Body of pancreas (tissue), 4 donors: Measurements from ENCODE around the gene AOC1. TPM values are rescaled to one million over a fixed set of nuclear protein-coding genes. Genes with fewer than 3 reads are reported as not detected.

Experiments
- ATAC-seq: fragments of 150-250 bp; one replicate; pipeline ENCODE4 v1.9.1; 2016
- DNase-seq, 4 donors: peaks; one replicate each; pipeline ENCODE4 v3.0.0-alpha.2; 2019
- H3K27ac ChIP-seq, 4 donors: fragments of 200-600 bp; sonication (generic); 1 replicate in 3 of 4; 2 replicates in 1 of 4; pipeline versions ENCODE4 v1.5.1 to v1.6.1; 2016 to 2019; ENCODE audit warnings: mild to moderate bottlenecking in 1 of 4, mixed read lengths in 1 of 4, moderate library complexity in 1 of 4
- H3K27me3 ChIP-seq, 2 donors: fragments of 200-600 bp; sonication (generic); one replicate each; pipeline ENCODE4 v1.6.0; 2016; ENCODE audit warnings: mild to moderate bottlenecking in 1 of 2
- H3K36me3 ChIP-seq, 2 donors: fragments of 200-600 bp; sonication (generic); replicated peaks in 1 of 2; 2 replicates each; pipeline ENCODE4 v1.5.1; 2016; ENCODE audit warnings: low read depth in 2 of 2; ENCODE audit not compliant: insufficient read depth in 1 of 2
- H3K4me1 ChIP-seq: fragments of 200-600 bp; sonication (generic); one replicate; pipeline ENCODE4 v1.6.0; 2016
- H3K4me3 ChIP-seq, 2 donors: fragments of 200-600 bp; sonication (generic); 1 replicate in 1 of 2; 2 replicates in 1 of 2; pipeline ENCODE4 v1.5.1; 2016 to 2019
- H3K9me3 ChIP-seq, 3 donors: fragments of 200-600 bp; sonication (generic); 1 replicate in 2 of 3; 2 replicates in 1 of 3; pipeline ENCODE4 v1.5.1; 2016
- CTCF ChIP-seq, 7 experiments: fragments of 450-650 bp in 4 of 7; fragments of 200-600 bp in 3 of 7; sonication (generic) in 3 of 7; IDR thresholded peaks; one replicate each; pipeline ENCODE4 v1.5.1; 2016 to 2019; ENCODE audit warnings: antibody characterized with exemption in 7 of 7
- POLR2A ChIP-seq, 3 donors: fragments of 450-650 bp; IDR thresholded peaks; one replicate each; pipeline ENCODE4 v1.6.1; 2016; ENCODE audit warnings: antibody characterized with exemption in 3 of 3, mild to moderate bottlenecking in 2 of 3
- WGBS, 2 donors: methylation state at CpG; one replicate each; pipeline ENCODE4 v1.1.5; 2017; 5-methylcytosine and 5-hydroxymethylcytosine counted together
- intact Hi-C: fragments of 100-400 bp; cut with DNase I; formaldehyde crosslinking; loops from one replicate; pipeline ENCODE4 v1.15.1; 2023
- total RNA-seq, 2 donors: library from RNA; depleted of rRNA; stranded (reverse); fragments of >200 nt; gene quantifications; one replicate each; pipeline ENCODE4 v1.1.0, GENCODE V29; 2016

AOC1 gene
- total RNA-seq, 2 donors from 2014 or later, result 1.6 TPM; not detected in 1

- H3K4me1 ChIP-seq, result no peaks in the 10 kb centered on the region
- H3K9me3 ChIP-seq, result no peaks in the 10 kb centered on the region
- H3K27ac ChIP-seq, result no peak overlapping the region
- no peak overlapping the region for H3K4me3 ChIP-seq
- ATAC-seq, result no peak
- DNase-seq, result no peak
- no peak for TF ChIP-seq POLR2A (IDR thresholded peaks at IDR 0.05)
- no peak for TF ChIP-seq CTCF (IDR thresholded peaks at IDR 0.05)
- H3K36me3 ChIP-seq, result no peaks in the 10 kb centered on the region
- intact Hi-C loops, result no loop called here
- H3K27me3 ChIP-seq, result no peaks in the 10 kb centered on the region
- 65 to 76% methylated on average over 1 of the region's 1 CpG for WGBS, 2 donors
Measured at GRCh38 chr7:150835019-150835418, 17.3 kb upstream of the AOC1 start.

DNA sequence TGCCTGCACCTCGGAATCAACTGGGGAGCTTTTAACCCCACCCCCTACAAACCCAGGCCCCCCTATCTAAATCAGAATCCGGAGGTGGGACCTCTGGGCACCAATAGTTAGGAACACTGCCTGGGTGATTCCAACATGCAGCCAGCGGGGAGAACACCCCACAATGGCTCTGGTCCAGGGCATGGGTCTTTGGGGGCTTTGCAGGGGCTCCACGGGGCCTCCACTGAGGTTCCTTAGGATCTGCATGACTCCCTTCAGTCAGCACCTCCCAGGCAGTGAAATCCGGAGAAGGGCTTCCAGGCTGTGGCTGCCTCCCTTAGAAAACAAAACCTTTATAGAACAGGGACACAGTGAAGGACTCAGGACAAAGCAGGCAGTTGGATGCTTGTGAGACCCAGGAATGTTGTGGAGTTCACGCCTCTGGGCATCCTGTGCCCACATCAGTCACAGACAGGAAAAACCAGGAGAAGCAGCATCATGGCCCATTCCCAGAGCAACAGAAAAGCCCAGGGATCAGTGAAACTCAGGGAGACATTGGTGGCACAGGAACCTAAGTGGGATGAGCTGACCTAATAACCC is 16.5 kb upstream of the AOC1 start:
- Histone ChIP-seq H3K27ac (no peak overlapping the region), H3K4me1 (no peaks in the 10 kb centered on the region), H3K27me3 (no peaks in the 10 kb centered on the region), H3K36me3 (no peaks in the 10 kb centered on the region), H3K9me3 (no peaks in the 10 kb centered on the region), H3K4me3 (no peak overlapping the region)
- DNase-seq (no peak), ATAC-seq (no peak)
- no peak for TF ChIP-seq POLR2A (IDR thresholded peaks at IDR 0.05)
- no peak for TF ChIP-seq CTCF (IDR thresholded peaks at IDR 0.05)
- intact Hi-C loops, result no loop called here
- 60 to 64% methylated on average over 5 to 6 of the region's 6 CpGs for WGBS, 2 donors

DNA sequence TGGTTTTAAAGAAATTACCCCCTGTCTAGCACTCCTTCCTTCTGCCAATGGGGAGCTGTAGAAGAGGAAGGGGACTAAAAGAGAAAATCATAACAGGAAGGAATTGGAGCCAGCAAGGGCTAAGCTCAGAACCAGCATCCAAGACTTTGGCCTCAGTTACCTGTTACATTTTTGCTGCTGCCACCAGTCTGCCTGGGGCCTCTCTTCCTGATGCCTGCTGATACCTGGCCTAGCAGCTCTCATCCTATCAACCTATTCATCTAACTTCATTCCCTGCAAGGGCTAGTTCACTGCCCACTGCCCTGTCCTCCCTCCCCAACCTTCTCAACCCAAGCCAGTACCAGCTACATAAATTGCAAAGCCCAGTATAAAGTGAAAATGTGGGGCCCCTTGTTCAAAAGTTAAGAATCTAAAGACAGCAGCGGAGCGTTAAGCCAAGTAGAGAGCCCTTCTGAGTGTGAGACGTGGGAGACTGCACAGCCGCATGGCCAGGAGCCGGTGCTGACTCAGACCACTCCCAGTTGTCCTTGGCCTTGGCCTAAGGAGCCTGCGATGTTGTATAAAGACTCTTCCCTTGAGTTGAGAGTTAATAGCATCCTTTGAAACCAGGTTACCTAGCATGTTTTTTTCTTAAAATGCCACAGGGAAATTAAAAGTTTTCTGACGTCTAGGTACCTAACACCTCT is 13.2 kb upstream of the AOC1 start:
- intact Hi-C loops, result no loop called here
- WGBS, 2 donors, result 46 to 68% methylated on average over 7 of the region's 7 CpGs
- no peaks in the 10 kb centered on the region for H3K27me3 ChIP-seq
- ATAC-seq (no peak), DNase-seq (no peak)
- no peak overlapping the region for H3K4me3 ChIP-seq
- H3K27ac ChIP-seq, result no peak overlapping the region
- H3K36me3 ChIP-seq, result no peaks in the 10 kb centered on the region
- no peaks in the 10 kb centered on the region for H3K4me1 ChIP-seq
- TF ChIP-seq CTCF (IDR thresholded peaks at IDR 0.05) (no peak), POLR2A (IDR thresholded peaks at IDR 0.05) (no peak)
- no peaks in the 10 kb centered on the region for H3K9me3 ChIP-seq

GRCh38 chr7:150842018-150842417 is 10.3 kb upstream of the AOC1 start:
- intact Hi-C loops, result no loop called here

More at GRCh38 chr7:150842018-150842417, 10.3 kb upstream of the AOC1 start:
- no peaks in the 10 kb centered on the region for H3K4me1 ChIP-seq
- H3K27me3 ChIP-seq, result no peaks in the 10 kb centered on the region
- no peak overlapping the region for H3K4me3 ChIP-seq
- DNase-seq (no peak), ATAC-seq (no peak)
- no peaks in the 10 kb centered on the region for H3K9me3 ChIP-seq
- TF ChIP-seq CTCF (IDR thresholded peaks at IDR 0.05) (no peak), POLR2A (IDR thresholded peaks at IDR 0.05) (no peak)
- no peaks in the 10 kb centered on the region for H3K36me3 ChIP-seq
- H3K27ac ChIP-seq, result no peak overlapping the region
- WGBS, 2 donors, result 90% methylated on average over 3 of the region's 3 CpGs; no CpG with 5 or more reads in 1 of the 2 donors
